Smooth muscle cell (in vitro differentiated cells): ENCODE data around the gene DCN. TPM values are rescaled to one million over a fixed set of nuclear protein-coding genes. Genes with fewer than 3 reads are reported as not detected.

Source experiments
- DNase-seq: peaks from one replicate; lab custom pipeline; 2025; ENCODE audit not compliant: unreplicated experiment; lab: John Stamatoyannopoulos, UW
- H2AFZ ChIP-seq: fragments of 200-600 bp; sonication (generic); 2 replicates; pipeline ENCODE4 v1.6.0; 2016; ENCODE audit warnings: antibody characterized with exemption, low read depth, mild to moderate bottlenecking
- H3F3A ChIP-seq: fragments of 200-600 bp; sonication (generic); 2 replicates; pipeline ENCODE4 v1.6.0; 2017; ENCODE audit warnings: antibody characterized with exemption, low read depth
- H3K27ac ChIP-seq: fragments of 200-600 bp; sonication (generic); 2 replicates; pipeline ENCODE4 v1.5.1; 2016; ENCODE audit warnings: low read depth, mild to moderate bottlenecking
- H3K27me3 ChIP-seq: fragments of 200-600 bp; sonication (generic); 2 replicates; pipeline ENCODE4 v1.6.1; 2016; ENCODE audit warnings: low read depth, mild to moderate bottlenecking
- H3K36me3 ChIP-seq: fragments of 200-600 bp; sonication (generic); 2 replicates; pipeline ENCODE4 v1.5.1; 2016; ENCODE audit warnings: low read depth
- H3K4me1 ChIP-seq: fragments of 200-600 bp; sonication (generic); 2 replicates; pipeline ENCODE4 v1.5.1; 2016; ENCODE audit warnings: low read depth
- H3K4me2 ChIP-seq: fragments of 200-600 bp; sonication (generic); 2 replicates; pipeline ENCODE4 v1.6.0; 2016; ENCODE audit warnings: mild to moderate bottlenecking
- H3K4me3 ChIP-seq: fragments of 200-600 bp; sonication (generic); 2 replicates; pipeline ENCODE4 v1.5.1; 2016; ENCODE audit warnings: mild to moderate bottlenecking
- H3K79me2 ChIP-seq: fragments of 200-600 bp; sonication (generic); 2 replicates; pipeline ENCODE4 v1.6.0; 2016; ENCODE audit warnings: low read depth, mild to moderate bottlenecking
- H3K9ac ChIP-seq: fragments of 200-600 bp; sonication (generic); 2 replicates; pipeline ENCODE4 v1.6.0; 2016; ENCODE audit warnings: low read depth
- H3K9me3 ChIP-seq: fragments of 200-600 bp; sonication (generic); replicated peaks from 2 replicates; pipeline ENCODE4 v1.5.1; 2016; ENCODE audit warnings: low read depth
- H4K20me1 ChIP-seq: fragments of 200-600 bp; sonication (generic); 2 replicates; pipeline ENCODE4 v1.6.0; 2016; ENCODE audit warnings: low read depth
- CTCF ChIP-seq: fragments of 200-600 bp; sonication (generic); IDR thresholded peaks from 2 replicates; pipeline ENCODE4 v1.5.1; 2017; ENCODE audit warnings: borderline replicate concordance, mild to moderate bottlenecking, antibody characterized with exemption; ENCODE audit not compliant: insufficient read depth, poor library complexity, severe bottlenecking
- WGBS: methylation state at CpG from one replicate; pipeline ENCODE4 v1.1.7; 2016; ENCODE audit warnings: low lambda C conversion rate; 5-methylcytosine and 5-hydroxymethylcytosine counted together
- polyA plus RNA-seq: library from polyadenylated mRNA; unstranded; fragments of >200 nt; fragmentation: Nextera tagmentation; extraction: Ambion mirVana; gene quantifications from 2 replicates; pipeline ENCODE4 v1.2.1, GENCODE V29; 2016
- total RNA-seq: library from RNA; depleted of rRNA; stranded (reverse); fragments of >200 nt; gene quantifications from 2 replicates; pipeline ENCODE4 v1.2.3, GENCODE V29; 2014

Gene DCN
- total and polyA plus RNA-seq, 2 experiments from 2014 or later: 1,354 to 1,657 TPM

- Histone ChIP-seq H3K27me3 (no peaks in the 10 kb centered on the region), H3K4me2 (no peak overlapping the region), H3K27ac (no peak overlapping the region), H3K79me2 (peaks cover 10% of the 10 kb centered on the region), H2AFZ (peak overlapping the region; percentile 54), H3K9me3 (no peaks in the 10 kb centered on the region), H3K36me3 (no peaks in the 10 kb centered on the region), H4K20me1 (no peaks in the 10 kb centered on the region), H3K4me1 (peaks cover 6% of the 10 kb centered on the region), H3K9ac (no peak overlapping the region), H3F3A (peaks cover 6% of the 10 kb centered on the region), H3K4me3 (no peak overlapping the region)
- DNase-seq: no peak
- TF ChIP-seq CTCF: no peak
Measured at GRCh38 chr12:91188778-91189177, 6.2 kb upstream of the DCN start.

GRCh38 chr12:91186156-91186555 is 3.5 kb upstream of the DCN start:
- Histone ChIP-seq H3K27ac (peak overlapping the region; percentile 2), H3K4me2 (no peak overlapping the region), H3K4me1 (peaks cover 17% of the 10 kb centered on the region), H4K20me1 (no peaks in the 10 kb centered on the region), H3K4me3 (no peak overlapping the region), H3K27me3 (no peaks in the 10 kb centered on the region), H3K36me3 (no peaks in the 10 kb centered on the region), H3K9ac (no peak overlapping the region), H3K9me3 (no peaks in the 10 kb centered on the region), H2AFZ (peak overlapping the region; percentile 72), H3K79me2 (peaks cover 28% of the 10 kb centered on the region), H3F3A (peaks cover 9% of the 10 kb centered on the region)
- TF ChIP-seq CTCF: no peak
- 52% methylated on average over 2 of the region's 2 CpGs for WGBS
- DNase-seq: no peak

- H3K79me2 ChIP-seq: peaks cover 34% of the 10 kb centered on the region
- no peak overlapping the region for H3K9ac ChIP-seq
- no peak overlapping the region for H3K4me3 ChIP-seq
- no peaks in the 10 kb centered on the region for H3K36me3 ChIP-seq
- no peaks in the 10 kb centered on the region for H4K20me1 ChIP-seq
- no peaks in the 10 kb centered on the region for H3K9me3 ChIP-seq
- H3K4me2 ChIP-seq: no peak overlapping the region
- H3K4me1 ChIP-seq: peaks cover 17% of the 10 kb centered on the region
- H3F3A ChIP-seq: peaks cover 13% of the 10 kb centered on the region
- H3K27me3 ChIP-seq: no peaks in the 10 kb centered on the region
- no peak for TF ChIP-seq CTCF
- 77% methylated on average over 1 of the region's 1 CpG for WGBS
- no peak for DNase-seq
- H2AFZ ChIP-seq: peak overlapping the region; percentile 72
- H3K27ac ChIP-seq: peak overlapping the region; percentile 91
Measured at GRCh38 chr12:91185421-91185820, 2.8 kb upstream of the DCN start.

GRCh38 chr12:91183551-91183950 is 934 bp upstream of the DCN start:
- Histone ChIP-seq H3F3A (peaks cover 18% of the 10 kb centered on the region), H3K4me1 (peaks cover 16% of the 10 kb centered on the region), H3K79me2 (peaks cover 53% of the 10 kb centered on the region), H3K9me3 (no peaks in the 10 kb centered on the region), H3K27me3 (no peaks in the 10 kb centered on the region), H4K20me1 (no peaks in the 10 kb centered on the region), H3K4me2 (peak overlapping the region; percentile 90), H3K27ac (peak overlapping the region; percentile 91), H3K36me3 (no peaks in the 10 kb centered on the region), H3K4me3 (peak overlapping the region; percentile 58), H2AFZ (peak overlapping the region; percentile 42), H3K9ac (peak overlapping the region; percentile 70)
- no peak for TF ChIP-seq CTCF
- DNase-seq: no peak
- WGBS: 59% methylated on average over 2 of the region's 2 CpGs
